DMS53 (cell line): ENCODE measurements around the gene CEP250.
"Not testable (repeated sequence)": the region's sequence is repeated elsewhere in the genome, so short reads cannot be mapped to it uniquely, and the experiment has no call there.

ENCODE experiments used
- DNase-seq: peaks from one replicate; lab custom pipeline; 2025; lab: John Stamatoyannopoulos, UW

Gene CEP250

GRCh38 chr20:35492352-35492751, 37.0 kb downstream of the CEP250 start:
- DNase-seq, result no peak

- no peak for DNase-seq
Measured at GRCh38 chr20:35496481-35496880, 41.1 kb downstream of the CEP250 start.

- no peak for DNase-seq
Measured at GRCh38 chr20:35497320-35497719, 41.9 kb downstream of the CEP250 start.

GRCh38 chr20:35497780-35498189, 42.4 kb downstream of the CEP250 start:
- DNase-seq, result no peak

GRCh38 chr20:35499271-35499670, 43.9 kb downstream of the CEP250 start:
- DNase-seq, result no peak

- no peak for DNase-seq
Measured at GRCh38 chr20:35502352-35502751, 47.0 kb downstream of the CEP250 start.

- no peak for DNase-seq
Measured at GRCh38 chr20:35503281-35503680, 47.9 kb downstream of the CEP250 start.

- DNase-seq, result no peak
Measured at GRCh38 chr20:35503841-35504561, 48.6 kb downstream of the CEP250 start.

GRCh38 chr20:35504751-35505150, 49.4 kb downstream of the CEP250 start:
- no peak for DNase-seq

GRCh38 chr20:35506179-35506578, 50.8 kb downstream of the CEP250 start:
- no peak for DNase-seq

- DNase-seq, result peak; percentile 17
Measured at GRCh38 chr20:35506872-35507638, 51.7 kb downstream of the CEP250 start.

GRCh38 chr20:35508493-35509218, 53.3 kb downstream of the CEP250 start:
- no peak for DNase-seq

GRCh38 chr20:35510951-35511735, 55.7 kb downstream of the CEP250 start:
- DNase-seq, result no peak

GRCh38 chr20:35511814-35512420, 56.5 kb downstream of the CEP250 start:
- peak; percentile 64 for DNase-seq

- DNase-seq, result no peak
Measured at GRCh38 chr20:35514371-35514932, 59.1 kb downstream of the CEP250 start.

GRCh38 chr20:35515341-35515740, 59.9 kb downstream of the CEP250 start:
- no peak for DNase-seq

GRCh38 chr20:35515949-35516645, 60.7 kb downstream of the CEP250 start:
- DNase-seq, result no peak

GRCh38 chr20:35517125-35517524, 61.7 kb downstream of the CEP250 start:
- no peak for DNase-seq

GRCh38 chr20:35517767-35518166, 62.4 kb downstream of the CEP250 start:
- DNase-seq, result not testable (repeated sequence)

GRCh38 chr20:35518955-35519354, 63.6 kb downstream of the CEP250 start:
- no peak for DNase-seq
